OCI-LY7 (cell line): Measurements from ENCODE around the gene CPNE5.

Experiments
- EZH2phosphoT487 ChIP-seq: fragments of 200-600 bp; sonication (generic); IDR thresholded peaks from 2 replicates; pipeline ENCODE4 v1.6.1; 2018; ENCODE audit warnings: low read depth, borderline replicate concordance, mild to moderate bottlenecking, mixed run types, antibody characterized with exemption, low read length, moderate library complexity, mixed read lengths
- TF ChIP-seq, protein P1 (sequence below): fragments of 200-600 bp; sonication (generic); conservative IDR thresholded peaks from 2 replicates; pipeline ENCODE4 v1.5.1; 2014; ENCODE audit warnings: mild to moderate bottlenecking, antibody characterized with exemption, low read length, moderate library complexity, mixed read lengths

DNA sequence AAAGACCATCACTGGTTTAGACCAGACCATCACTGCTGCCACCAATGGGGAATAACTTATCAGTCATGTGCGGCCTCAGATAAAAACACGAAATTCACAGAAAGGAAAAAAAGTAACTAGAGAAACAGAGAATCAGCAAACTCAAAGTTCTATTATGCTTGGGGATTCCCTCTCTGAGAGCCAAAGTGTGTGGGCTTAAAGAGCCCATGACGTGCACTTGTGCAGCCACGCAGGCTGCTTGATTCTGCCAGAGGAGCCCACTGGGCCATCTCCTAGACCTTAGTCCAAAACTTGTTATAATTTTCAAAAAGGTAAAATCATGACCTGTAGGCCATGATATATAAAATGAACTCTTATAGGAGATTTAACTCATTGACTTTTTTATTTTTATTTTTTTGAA is 126.4 kb downstream of the CPNE5 start:
- TF ChIP-seq, protein P1, sequence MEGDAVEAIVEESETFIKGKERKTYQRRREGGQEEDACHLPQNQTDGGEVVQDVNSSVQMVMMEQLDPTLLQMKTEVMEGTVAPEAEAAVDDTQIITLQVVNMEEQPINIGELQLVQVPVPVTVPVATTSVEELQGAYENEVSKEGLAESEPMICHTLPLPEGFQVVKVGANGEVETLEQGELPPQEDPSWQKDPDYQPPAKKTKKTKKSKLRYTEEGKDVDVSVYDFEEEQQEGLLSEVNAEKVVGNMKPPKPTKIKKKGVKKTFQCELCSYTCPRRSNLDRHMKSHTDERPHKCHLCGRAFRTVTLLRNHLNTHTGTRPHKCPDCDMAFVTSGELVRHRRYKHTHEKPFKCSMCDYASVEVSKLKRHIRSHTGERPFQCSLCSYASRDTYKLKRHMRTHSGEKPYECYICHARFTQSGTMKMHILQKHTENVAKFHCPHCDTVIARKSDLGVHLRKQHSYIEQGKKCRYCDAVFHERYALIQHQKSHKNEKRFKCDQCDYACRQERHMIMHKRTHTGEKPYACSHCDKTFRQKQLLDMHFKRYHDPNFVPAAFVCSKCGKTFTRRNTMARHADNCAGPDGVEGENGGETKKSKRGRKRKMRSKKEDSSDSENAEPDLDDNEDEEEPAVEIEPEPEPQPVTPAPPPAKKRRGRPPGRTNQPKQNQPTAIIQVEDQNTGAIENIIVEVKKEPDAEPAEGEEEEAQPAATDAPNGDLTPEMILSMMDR = no peak
- TF ChIP-seq EZH2phosphoT487 = no peak
